Cardiac septum (tissue), 1 donor: ENCODE measurements around the gene MRNIP. TPM values are rescaled to one million over a fixed set of nuclear protein-coding genes. Genes with fewer than 3 reads are reported as not detected.

Source experiments
- DNase-seq: peaks from one replicate; pipeline ENCODE4 v3.0.0-alpha.2; 2020; ENCODE audit warnings: low spot score
- intact Hi-C: fragments of 100-400 bp; cut with DNase I; formaldehyde crosslinking; loops from one replicate; pipeline ENCODE4 v1.14.0; 2022
- total RNA-seq: library from RNA; stranded (reverse); fragmentation: NEBNext Ultra II Directional; extraction: Animal tissue kit (Norgen Biotek cat#: 25700); gene quantifications from one replicate; pipeline ENCODE4 v1.2.1, GENCODE V29; 2021
- donor health status: DM: no; HTN: no; CAD: no.

The MRNIP gene
- total RNA-seq, 1 donor from 2014 or later, result 15.3 TPM

DNA sequence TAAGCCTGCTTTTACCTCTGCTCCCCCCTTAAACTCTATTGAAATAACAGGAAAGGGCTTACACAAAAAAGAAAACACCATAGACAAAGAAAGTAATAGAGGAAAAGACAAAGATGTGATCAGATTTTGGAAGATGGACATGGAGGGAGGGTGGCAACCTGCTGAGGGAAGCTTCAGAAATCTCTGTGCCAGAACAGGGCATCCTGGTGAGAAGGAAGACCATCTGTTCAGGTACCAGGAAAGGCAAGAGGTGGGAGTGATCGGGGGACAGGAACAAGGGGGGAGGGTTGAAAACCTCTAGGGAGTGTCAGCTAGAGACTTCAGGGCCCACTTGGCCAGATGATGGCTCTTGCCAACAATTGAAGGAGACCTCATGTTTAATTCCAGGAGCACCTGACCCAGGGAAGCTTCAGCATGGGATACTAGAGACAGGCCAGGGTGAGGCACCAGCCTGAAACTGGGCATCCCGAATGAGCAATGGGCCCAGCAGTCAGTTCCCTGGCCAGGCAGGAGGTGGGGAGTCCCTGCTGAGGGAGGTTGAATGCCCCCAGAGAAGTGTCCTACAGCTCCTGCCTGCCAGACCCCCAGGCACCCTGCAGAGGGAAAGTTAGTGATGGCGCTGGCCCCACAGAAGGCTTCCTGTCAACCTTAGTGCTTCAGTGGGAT is 29.7 kb downstream of the MRNIP start:
- no peak for DNase-seq
- intact Hi-C loops, result no loop called here

DNA sequence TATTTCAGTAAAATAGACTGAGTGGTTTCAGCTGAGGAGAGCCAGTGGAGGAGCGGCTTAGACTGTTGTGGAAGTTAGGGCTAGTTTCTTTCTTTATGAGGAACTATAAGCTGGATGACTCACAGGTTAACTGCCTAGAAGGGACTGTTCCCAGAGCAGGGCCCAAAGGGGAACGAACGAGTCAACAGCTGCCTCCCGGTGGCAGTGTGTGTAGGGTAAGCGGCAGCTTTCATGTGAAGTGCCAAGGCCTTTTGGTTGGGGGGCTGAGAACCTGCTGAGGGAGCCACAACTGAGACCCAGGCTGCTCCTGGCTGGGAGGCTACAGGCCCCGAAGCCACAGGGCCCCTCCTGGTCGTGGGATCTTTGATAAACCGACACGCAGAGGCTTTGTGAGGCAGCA is 30.9 kb downstream of the MRNIP start:
- intact Hi-C loops, result no loop called here
- no peak for DNase-seq

DNA sequence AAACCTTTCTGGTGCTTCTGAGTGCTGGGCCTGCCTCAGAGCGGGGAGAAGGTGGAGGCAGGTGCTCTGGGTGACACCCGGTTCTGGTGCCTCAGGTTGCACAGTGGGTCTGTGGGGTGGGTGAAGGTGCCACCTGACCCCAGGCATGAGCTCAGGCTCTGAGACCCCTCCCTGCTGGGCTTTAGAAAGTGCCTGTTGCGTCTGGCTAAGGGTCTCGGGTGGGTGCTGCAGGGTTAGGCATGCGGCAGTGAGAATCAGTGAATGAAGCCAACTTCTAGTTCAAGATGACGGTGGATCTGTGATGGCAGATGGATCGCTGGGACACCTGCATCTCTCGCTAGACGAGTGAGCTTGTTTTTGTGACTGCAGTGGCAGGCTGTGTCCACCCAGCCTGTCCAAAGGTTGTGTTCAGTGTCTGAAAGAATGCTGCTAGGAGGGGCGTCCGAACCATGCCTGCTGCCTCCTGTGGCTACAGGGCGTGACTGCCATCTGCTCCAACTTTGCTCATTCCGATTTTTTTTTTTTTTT is 32.9 kb downstream of the MRNIP start:
- no peak for DNase-seq
- intact Hi-C loops, result no loop called here

DNA sequence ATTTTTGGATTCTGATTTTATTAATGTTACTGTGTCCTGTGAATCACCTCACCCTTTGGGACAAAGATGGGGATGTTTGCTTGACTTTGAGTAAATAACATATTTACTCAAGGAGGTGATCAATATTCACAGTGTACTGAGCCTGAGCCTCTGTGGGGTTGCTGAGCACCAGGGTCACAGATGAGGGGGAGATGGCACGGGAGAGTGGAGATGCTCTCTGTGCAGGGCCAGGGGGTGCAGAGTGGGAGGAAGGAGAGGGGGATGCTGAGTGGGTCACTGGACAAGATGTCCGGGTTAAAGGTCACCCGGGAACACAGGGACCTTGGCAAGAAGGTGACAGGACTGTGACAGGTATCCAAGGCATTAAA is 33.9 kb downstream of the MRNIP start:
- intact Hi-C loops, result no loop called here
- DNase-seq, result no peak

DNA sequence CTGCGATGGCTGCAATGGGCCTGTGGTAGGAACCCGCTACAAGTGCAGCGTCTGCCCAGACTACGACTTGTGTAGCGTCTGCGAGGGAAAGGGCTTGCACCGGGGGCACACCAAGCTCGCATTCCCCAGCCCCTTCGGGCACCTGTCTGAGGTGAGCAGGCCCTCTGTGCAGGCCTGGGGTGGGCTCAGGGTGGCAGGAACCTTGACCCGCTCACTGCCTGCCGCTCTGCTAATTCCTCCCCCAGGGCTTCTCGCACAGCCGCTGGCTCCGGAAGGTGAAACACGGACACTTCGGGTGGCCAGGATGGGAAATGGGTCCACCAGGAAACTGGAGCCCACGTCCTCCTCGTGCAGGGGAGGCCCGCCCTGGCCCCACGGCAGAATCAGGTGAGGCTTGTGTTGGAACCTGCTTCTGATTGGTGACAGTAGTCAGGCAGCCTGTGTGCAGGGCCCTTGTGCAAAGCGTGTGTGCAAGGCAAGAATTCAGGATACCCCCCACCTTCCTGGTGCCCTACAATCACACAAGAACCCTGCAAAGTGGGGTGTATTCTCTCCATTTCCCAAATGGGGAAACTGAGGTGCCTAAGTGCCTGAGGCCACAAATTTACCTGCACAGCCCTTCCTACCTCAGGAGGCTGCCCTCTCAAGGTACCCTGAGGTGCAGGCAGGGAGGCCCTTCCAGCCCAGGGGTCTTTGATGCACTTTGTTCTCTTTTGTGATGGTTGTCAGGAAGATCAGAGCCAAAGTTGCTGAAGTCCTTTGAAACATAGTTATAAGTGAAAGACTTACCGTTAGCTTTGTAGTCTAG is 34.5 kb downstream of the MRNIP start:
- intact Hi-C loops, result no loop called here
- no peak for DNase-seq

DNA sequence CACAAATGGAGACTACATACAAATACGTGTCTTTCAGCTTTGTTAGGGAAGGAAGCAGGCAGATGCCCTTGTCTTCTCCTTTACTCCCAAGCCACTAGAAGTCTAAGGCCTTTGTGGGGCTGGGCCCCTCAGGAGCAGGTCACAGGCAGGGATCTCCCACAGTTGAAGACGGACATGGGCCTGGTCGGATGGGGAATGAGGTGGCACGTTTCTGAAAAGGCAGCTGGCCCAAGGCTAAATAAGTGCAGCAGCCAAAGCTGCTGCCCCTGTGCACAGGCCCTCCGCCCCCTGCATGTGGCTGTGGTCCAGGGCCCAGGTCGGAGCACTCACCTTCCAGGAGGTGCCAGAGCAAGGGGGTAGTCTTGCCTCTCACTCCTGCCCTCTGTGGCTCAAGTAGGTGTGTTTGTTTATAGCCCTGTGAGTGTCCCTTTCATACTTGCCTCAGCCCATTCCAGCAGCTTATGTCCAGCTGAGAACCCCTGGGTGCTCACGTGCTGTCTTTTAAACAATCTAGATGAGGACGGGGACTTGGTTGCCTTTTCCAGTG is 36.1 kb downstream of the MRNIP start:
- intact Hi-C loops, result no loop called here

DNA sequence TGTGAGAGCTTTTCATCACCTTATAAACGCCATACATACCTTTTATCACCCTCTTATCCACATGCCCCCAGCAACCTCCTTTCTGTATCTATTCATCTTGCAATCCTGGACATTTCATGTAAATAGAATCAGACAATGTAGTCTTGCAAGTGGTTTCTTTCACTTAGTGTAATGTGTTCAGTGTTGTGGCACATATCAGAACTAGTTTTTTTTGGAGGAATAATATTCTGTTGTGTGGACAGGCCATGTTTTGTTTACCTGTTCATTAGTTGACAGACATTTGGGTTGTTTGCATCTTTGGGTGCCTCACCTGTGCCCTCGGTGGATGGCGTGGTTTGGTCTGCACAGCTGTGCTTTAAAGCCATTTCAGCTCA is 36.6 kb downstream of the MRNIP start:
- DNase-seq, result no peak
- intact Hi-C loops, result no loop called here

More for the DNA sequence above, 36.1 kb downstream of the MRNIP start:
- DNase-seq, result no peak

DNA sequence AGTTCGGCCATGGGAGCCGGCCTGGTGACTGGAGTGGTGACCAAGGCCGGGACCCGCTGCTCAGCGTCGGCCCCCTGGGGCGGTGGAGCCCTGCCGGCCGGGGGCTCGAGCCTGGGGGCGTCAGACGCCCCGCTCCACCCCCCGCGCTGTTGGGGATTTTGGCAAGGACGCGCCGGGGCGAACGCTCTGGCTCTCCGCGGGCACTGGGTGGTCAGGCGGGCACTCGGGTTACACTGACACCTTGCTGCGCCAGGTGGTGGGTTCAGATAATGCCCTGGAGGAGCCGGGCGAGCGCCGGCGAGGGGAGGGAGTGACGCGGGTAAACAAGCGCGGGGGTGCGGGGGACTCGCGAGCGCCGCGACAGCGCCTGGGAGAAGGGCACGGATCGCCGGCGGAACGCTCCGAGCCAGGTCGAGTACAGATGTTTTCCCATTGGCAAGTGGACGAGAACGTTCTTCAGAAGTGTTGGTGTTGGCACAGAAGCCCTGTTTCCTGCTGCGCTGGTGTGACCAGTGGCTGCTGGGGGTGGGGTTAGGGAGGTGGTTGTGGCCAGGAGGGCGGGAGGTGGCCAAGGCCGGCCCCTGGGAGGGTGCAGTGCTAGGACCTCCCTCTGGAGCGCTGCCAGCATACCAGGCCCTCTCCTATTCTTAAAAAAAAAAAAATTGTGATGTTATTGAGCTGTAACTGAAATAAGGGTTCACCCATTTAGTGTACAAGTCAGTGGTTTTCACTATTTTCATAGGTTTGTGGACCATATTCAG is 37.1 kb downstream of the MRNIP start:
- DNase-seq, result peak; percentile 98
- intact Hi-C loops, result loop anchor here (1.0 kb wide), 1 partner anchor 15 kb away; the partner anchor contains the start of gene MGAT4B

DNA sequence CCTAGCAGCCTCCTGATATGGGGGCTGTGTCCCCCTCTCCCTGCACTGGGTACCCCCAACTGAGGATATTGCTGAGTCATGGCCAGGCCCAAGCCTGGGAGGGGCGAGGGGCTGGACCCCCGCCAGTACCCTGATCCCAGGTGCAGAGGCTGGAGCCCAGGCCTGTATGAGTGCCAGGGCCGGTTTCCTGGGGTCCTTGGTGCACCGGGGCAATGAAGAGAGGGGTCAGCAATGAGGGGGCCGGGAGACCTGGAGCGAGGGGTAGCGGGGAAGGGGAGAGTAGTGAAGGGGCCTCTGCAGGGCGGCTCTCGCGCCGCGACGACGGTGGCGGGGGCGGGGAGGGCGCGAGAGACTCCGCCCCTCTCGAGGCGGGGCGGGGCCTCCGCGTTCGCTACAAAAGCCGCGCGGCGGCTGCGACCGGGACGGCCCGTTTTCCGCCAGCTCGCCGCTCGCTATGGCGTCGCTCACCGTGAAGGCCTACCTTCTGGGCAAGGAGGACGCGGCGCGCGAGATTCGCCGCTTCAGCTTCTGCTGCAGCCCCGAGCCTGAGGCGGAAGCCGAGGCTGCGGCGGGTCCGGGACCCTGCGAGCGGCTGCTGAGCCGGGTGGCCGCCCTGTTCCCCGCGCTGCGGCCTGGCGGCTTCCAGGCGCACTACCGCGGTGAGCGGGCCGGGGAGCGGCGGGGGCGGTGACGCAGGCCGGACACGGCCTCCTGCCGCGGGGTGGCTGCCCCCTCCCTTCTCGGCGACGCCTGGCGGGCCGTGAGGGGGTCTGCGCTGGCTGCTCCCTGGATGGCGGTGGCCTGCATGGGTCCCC is 37.9 kb downstream of the MRNIP start, which contains the start of gene SQSTM1:
Gene SQSTM1 (plus strand): TSS at position 423 of the 815 bp plus-strand sequence. CDS start 32 bp downstream, at position 455.
- intact Hi-C loops, result loop anchor here (1.0 kb wide), 1 partner anchor 14 kb away; the partner anchor contains the start of gene MGAT4B
- peak; percentile 94 for DNase-seq

DNA sequence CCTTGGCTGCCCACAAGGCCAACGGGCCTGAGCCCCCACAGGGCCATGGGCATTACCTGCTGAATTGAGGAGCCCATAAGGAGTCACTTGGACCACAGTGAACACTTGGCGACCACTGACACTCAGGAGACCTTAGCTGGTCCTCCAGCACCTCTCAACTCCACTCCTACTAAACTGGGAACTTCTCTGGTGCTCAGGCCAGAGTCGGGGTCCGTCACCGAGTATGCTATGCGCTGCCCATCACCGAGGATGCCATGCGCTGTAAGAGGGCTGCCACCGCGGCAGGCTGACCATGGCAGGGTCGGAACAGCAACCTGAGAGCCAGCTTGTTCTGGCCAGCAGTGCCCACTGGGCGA is 38.5 kb downstream of the MRNIP start:
- DNase-seq, result no peak
- intact Hi-C loops, result no loop called here

DNA sequence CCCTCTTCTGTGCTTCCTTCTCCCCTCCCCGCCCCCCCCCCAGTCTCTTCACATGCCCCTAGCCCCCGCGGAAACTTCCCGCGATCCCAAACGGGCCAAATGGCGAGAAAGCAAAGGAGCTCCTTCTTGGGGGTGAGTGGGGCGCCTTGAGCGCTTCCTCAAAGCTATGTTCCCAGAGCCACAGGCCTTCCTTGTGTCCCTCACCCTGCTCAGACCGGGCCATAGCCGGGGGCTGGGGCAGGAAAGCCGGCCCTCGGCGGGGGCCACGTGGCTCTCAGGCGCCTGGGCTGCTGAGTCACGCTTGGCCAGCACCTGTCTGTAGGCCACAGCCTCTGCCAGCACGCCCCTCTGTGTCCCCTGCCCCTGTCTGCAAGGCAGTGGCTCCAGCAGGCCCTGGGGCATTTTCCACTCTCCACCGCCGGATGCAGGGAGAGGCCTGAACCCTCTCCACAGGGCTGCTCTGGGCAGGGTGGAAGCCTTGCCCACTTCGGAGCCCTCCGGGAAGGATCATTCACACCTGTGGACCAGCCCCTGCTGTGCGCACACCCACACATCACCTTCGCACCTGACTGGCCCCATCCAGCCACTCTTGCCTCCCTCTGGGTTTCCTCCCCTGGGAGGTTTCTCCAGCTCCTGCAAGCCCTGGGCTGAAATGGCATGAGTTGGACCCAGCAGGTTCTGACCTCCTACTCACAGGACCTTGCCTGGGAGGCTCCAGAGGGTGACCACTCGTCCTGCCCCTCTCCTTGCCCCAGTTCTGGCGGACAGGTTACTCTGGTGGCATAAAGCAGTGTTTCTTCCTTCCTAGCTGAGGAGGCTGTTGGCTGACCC is 39.1 kb downstream of the MRNIP start:
- intact Hi-C loops, result loop anchor here (2.0 kb wide), 1 partner anchor 39 kb away; the partner anchor contains the start of gene MRNIP
- peak; percentile 90 for DNase-seq

DNA sequence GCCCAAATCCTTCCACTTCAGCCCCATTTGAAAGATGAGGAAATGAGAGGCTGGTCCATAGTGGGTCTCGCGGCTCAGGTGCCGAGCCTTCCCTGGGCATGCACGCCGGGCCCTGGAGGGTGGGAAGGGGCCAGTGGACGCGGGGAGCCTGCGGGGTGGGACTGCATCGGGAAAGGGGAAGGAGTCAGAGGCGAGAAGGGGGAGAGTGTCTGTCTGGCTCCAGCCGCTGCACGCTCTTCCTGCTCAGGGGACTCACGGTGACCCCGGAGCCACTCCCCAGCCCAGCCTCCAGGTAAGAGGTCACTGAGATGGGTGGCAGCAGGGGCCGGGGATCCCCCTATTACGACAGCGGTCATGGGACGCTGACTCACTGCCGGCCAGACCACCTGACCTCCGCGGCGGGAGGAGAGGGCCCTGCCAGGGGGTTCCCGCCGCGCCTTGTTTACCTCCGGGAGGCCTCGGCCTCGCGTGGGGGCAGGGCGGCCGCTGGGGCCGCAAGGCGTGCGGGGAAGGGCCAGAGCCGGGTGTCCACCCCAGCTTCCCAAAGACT is 39.8 kb downstream of the MRNIP start:
- DNase-seq, result peak; percentile 97
- intact Hi-C loops, result loop anchor here (2.0 kb wide), 1 partner anchor 40 kb away; the partner anchor contains the start of gene MRNIP

DNA sequence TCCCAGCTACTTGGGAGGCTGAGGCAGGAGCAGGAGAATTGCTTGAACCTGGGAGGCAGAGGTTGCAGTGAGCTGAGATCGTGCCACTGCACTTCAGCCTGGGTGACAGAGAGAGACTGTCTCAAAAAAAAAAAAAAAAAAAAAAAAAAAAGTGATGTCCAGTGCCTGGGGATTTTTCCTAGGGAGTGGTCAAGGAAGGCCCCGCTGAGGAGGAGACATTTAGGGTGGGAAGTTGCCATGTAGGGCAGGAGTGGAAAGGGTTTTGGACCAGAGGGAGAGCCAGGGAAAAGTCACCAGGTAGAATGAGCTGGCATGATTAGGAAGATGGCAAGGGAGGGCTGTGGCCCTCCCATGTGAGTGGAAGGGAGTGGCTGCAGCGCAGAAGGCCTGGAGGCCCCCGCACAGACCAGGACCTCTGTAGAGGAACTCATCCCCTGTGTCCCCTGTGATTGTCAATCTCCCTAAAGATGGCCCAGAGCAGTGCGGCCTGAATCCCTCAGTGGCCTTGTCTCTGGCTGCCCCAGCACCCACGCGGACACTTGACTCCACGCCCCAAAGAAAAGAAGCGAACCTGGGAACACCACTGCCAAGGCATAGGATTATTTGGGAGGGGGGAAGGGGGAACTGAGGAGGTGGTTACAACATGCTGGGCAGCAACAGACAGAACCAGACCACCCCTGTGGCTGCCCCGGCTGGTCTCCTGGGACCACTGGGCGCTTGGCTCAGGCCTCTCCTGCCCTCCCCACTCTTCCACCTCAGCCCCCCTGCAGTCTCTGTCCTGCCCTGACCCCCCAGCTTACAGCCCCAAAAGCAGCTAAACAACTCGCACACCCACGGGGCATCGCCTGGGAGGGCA is 40.5 kb downstream of the MRNIP start:
- intact Hi-C loops, result loop anchor here (2.0 kb wide), 1 partner anchor 41 kb away; the partner anchor contains the start of gene MRNIP
- no peak for DNase-seq

DNA sequence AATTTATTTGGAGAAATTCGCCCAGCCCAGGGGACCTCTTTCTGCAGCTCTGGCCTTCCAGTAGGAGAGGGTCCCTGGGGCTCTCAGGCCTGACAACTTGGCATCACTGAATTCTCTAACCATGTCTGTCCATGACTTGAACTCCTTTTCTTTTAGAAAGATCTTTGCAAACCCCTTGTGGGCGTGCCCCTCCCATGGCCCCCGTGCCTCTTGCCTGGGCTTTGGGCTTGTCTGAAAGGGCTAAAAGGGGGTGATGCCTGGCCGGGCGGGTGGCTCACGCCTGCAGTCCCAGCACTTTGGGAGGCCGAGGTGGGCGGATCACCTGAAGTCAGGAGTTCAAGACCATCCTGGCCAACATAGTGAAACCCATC is 41.2 kb downstream of the MRNIP start:
- intact Hi-C loops, result no loop called here
- no peak for DNase-seq

DNA sequence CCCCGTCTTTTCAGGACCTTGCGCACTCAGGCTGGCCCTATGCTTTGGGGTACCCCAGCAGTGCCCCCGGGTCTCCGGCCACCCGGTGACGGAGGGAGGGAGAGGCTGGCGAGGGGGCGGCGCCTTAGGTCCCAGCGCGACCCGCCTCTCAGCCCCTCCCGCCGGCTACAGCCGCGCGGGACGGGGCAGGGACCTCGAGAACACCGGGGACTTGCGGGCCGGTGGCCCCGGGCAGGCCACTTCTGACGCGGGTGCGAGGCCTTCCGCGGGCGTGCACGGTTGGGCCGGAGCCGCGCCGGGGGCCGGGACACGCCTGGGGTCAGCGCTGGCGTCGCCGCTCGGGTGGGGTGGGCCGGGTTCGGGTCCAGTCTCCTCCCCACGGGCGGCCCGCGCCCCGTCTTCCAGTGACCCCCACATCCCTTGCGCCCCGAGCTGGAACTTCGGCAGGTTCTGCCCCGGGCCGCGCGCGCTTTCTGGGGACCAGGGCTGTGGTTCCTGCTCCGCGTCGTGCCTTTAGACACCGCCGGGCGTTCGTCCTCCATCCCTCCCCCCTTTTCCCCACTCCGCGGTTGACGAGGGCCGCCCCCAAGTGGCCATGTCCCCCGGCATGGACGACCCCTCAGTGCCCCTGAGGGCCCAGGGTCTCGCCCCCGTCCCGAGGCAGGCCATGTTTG is 41.7 kb downstream of the MRNIP start:
- intact Hi-C loops, result no loop called here
- no peak for DNase-seq

DNA sequence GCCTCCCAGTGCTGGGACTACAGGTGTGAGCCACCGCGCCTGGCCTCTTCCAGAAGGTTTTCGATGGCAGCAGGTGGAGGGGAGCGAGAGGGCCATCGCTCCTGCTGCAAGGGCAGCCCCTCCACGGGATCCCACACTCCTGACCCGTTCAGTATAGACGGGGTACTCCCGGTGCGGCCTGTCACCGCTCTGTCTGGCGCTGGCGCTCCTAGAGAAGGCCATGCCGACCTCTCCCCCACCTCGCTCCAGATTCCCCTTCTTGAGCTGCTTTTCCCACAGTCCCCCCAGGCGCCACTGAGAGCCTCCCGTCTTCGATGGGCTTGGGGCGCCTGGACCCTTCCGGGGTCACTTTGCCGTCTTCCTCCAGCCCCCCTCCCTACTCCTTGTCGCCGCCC is 42.2 kb downstream of the MRNIP start:
- DNase-seq, result no peak
- intact Hi-C loops, result no loop called here
